KMS-11 (cell line): Measurements from ENCODE around the gene PSMB7.

Experiments
- H2AFZ ChIP-seq: fragments of 200-600 bp; sonication (generic); 2 replicates; pipeline ENCODE4 v1.6.1; 2016; ENCODE audit warnings: antibody characterized with exemption, mixed run types, low read depth
- H3K27ac ChIP-seq: fragments of 200-600 bp; sonication (generic); 2 replicates; pipeline ENCODE4 v1.6.1; 2016; ENCODE audit warnings: mild to moderate bottlenecking, mixed run types
- H3K27me3 ChIP-seq: fragments of 200-600 bp; sonication (generic); 2 replicates; pipeline ENCODE4 v1.6.1; 2017; ENCODE audit warnings: mild to moderate bottlenecking, low read depth, mixed run types, moderate library complexity; ENCODE audit not compliant: insufficient read depth
- H3K36me3 ChIP-seq: fragments of 200-600 bp; sonication (generic); 2 replicates; pipeline ENCODE4 v1.6.1; 2017; ENCODE audit warnings: mild to moderate bottlenecking, mixed run types; ENCODE audit not compliant: insufficient read depth
- H3K4me1 ChIP-seq: fragments of 200-600 bp; sonication (generic); 2 replicates; pipeline ENCODE4 v1.6.1; 2016; ENCODE audit warnings: mild to moderate bottlenecking, low read depth, mixed run types; ENCODE audit not compliant: poor library complexity, severe bottlenecking
- H3K4me2 ChIP-seq: fragments of 200-600 bp; sonication (generic); 2 replicates; pipeline ENCODE4 v1.7.0; 2016; ENCODE audit warnings: mild to moderate bottlenecking, mixed run types
- H3K4me3 ChIP-seq: fragments of 200-600 bp; sonication (generic); IDR thresholded peaks from 2 replicates; pipeline ENCODE4 v1.6.1; 2017; ENCODE audit warnings: low read depth, low read length, mixed read lengths; ENCODE audit not compliant: insufficient read depth
- H3K79me2 ChIP-seq: fragments of 200-600 bp; sonication (generic); 2 replicates; pipeline ENCODE4 v1.6.1; 2016; ENCODE audit warnings: low read depth, mixed run types; ENCODE audit not compliant: insufficient read depth
- H3K9ac ChIP-seq: fragments of 200-600 bp; sonication (generic); 2 replicates; pipeline ENCODE4 v1.6.1; 2016; ENCODE audit warnings: mild to moderate bottlenecking, mixed run types
- H4K20me1 ChIP-seq: fragments of 200-600 bp; sonication (generic); 2 replicates; pipeline ENCODE4 v1.6.1; 2016; ENCODE audit warnings: mild to moderate bottlenecking, mixed run types; ENCODE audit not compliant: insufficient read depth
- TF ChIP-seq, protein P1 (sequence below): fragments of 200-600 bp; sonication (generic); conservative IDR thresholded peaks from 2 replicates; pipeline ENCODE4 v1.6.1; 2017; ENCODE audit warnings: low read depth, mild to moderate bottlenecking, antibody characterized with exemption, low read length, moderate library complexity, mixed read lengths

PSMB7 gene

DNA sequence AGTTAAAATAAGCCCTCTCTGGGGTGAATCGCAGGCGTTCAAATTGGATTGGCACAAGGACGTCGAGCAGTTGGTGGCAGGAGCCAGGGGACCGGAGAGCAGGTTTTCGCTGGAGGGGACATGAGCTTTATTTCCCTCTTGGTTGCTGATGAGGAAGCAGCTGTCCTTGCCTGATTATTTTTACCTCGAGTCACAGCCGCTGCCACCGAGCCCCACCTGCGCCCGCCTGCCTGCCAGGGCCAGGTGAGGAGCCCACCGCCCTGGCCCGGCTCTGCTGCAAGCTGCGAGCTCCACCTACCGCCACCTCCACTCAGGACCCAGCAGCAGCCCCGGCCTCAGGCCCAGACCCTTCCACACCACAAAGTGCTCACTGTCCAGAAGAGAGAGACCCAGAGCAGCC, 26.0 kb upstream of the PSMB7 start:
- TF ChIP-seq, protein P1, sequence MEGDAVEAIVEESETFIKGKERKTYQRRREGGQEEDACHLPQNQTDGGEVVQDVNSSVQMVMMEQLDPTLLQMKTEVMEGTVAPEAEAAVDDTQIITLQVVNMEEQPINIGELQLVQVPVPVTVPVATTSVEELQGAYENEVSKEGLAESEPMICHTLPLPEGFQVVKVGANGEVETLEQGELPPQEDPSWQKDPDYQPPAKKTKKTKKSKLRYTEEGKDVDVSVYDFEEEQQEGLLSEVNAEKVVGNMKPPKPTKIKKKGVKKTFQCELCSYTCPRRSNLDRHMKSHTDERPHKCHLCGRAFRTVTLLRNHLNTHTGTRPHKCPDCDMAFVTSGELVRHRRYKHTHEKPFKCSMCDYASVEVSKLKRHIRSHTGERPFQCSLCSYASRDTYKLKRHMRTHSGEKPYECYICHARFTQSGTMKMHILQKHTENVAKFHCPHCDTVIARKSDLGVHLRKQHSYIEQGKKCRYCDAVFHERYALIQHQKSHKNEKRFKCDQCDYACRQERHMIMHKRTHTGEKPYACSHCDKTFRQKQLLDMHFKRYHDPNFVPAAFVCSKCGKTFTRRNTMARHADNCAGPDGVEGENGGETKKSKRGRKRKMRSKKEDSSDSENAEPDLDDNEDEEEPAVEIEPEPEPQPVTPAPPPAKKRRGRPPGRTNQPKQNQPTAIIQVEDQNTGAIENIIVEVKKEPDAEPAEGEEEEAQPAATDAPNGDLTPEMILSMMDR, result no peak
- H3K36me3 ChIP-seq, result no peaks in the 10 kb centered on the region
- no peak overlapping the region for H3K4me2 ChIP-seq
- H3K79me2 ChIP-seq, result no peaks in the 10 kb centered on the region
- no peaks in the 10 kb centered on the region for H3K27me3 ChIP-seq
- no peaks in the 10 kb centered on the region for H4K20me1 ChIP-seq
- no peak overlapping the region for H3K27ac ChIP-seq
- H3K4me1 ChIP-seq, result peaks cover 10% of the 10 kb centered on the region
- no peak overlapping the region for H2AFZ ChIP-seq
- no peak overlapping the region for H3K4me3 ChIP-seq
- H3K9ac ChIP-seq, result no peak overlapping the region

DNA sequence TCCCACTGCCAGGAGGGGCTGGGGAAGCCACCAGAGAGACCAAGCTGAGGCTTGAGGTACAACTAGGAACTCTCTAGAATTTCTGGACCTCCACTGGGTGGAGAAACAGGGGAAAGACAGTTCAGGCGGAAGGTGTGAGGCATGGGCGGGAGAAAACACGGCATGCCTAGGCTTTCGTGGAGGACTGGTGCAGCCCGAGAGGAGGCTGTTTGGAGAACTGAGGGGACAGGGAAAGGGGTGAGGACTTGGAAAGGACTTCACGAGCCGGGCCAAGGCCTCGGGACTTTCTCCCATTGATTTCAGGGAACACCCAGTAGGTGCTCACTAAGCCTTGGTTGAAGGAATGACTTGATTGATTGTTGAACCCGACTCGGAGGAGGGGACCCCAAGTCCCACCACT, 25.5 kb upstream of the PSMB7 start:
- Histone ChIP-seq H3K27me3 (no peaks in the 10 kb centered on the region), H3K27ac (no peak overlapping the region), H3K9ac (no peak overlapping the region), H4K20me1 (no peaks in the 10 kb centered on the region), H3K4me1 (peaks cover 15% of the 10 kb centered on the region), H3K4me2 (no peak overlapping the region), H2AFZ (no peak overlapping the region), H3K4me3 (no peak overlapping the region), H3K36me3 (no peaks in the 10 kb centered on the region), H3K79me2 (no peaks in the 10 kb centered on the region)
- TF ChIP-seq, protein P1, result no peak

DNA sequence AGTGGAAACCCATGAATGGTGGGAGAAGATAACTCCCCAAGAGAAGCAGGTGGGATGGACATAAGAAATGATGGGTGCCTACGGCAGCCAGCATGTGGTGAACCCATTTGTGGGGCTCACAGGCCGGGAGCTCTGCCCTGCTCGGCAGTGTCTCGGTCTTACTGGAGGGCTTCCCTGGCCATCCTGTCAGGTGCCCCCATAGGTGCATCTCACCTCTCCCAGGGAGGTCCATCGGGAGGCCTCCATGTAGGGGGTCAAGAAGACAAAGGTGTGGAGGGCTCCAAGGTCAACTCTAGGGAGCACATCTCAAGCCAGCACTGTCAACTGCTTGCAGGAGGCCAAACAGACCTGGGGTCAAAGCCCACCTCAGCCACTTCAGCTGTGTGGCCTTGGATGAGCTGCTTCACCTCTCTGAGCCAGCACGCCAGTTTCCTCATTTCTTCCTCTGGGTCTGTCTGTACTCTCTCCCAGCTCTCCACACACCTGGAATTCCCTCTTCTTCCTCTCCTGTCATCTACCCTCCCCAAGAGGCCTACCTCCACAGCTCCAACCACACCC, 24.5 kb upstream of the PSMB7 start:
- Histone ChIP-seq H4K20me1 (no peaks in the 10 kb centered on the region), H3K27ac (no peak overlapping the region), H3K4me3 (no peak overlapping the region), H3K9ac (no peak overlapping the region), H2AFZ (no peak overlapping the region), H3K4me1 (peaks cover 16% of the 10 kb centered on the region), H3K36me3 (no peaks in the 10 kb centered on the region), H3K27me3 (no peaks in the 10 kb centered on the region), H3K4me2 (no peak overlapping the region), H3K79me2 (no peaks in the 10 kb centered on the region)
- TF ChIP-seq, protein P1, result no peak

DNA sequence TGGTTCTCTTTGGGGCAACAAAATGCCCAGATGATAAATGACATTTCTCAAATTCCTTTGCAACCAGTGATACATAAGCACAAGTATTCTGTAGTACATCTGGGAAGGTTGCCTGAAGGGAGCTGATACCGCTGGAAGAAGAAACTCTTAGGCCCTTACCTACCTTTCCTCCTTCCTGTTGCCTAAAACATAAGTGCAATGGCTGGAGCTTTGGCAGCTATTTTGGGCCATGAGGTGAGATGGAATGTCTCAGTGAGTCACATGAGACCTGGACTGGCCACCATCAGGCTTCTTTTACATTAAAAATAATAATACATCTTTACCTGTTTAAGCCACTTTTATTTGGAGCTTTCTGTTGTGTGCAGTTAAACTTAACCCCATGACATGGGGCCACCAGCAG, 23.8 kb upstream of the PSMB7 start:
- H3K27me3 ChIP-seq, result no peaks in the 10 kb centered on the region
- H3K4me2 ChIP-seq, result no peak overlapping the region
- no peak overlapping the region for H3K9ac ChIP-seq
- H3K36me3 ChIP-seq, result no peaks in the 10 kb centered on the region
- no peaks in the 10 kb centered on the region for H4K20me1 ChIP-seq
- H3K27ac ChIP-seq, result no peak overlapping the region
- peaks cover 16% of the 10 kb centered on the region for H3K4me1 ChIP-seq
- TF ChIP-seq, protein P1, result no peak
- H3K4me3 ChIP-seq, result no peak overlapping the region
- no peak overlapping the region for H2AFZ ChIP-seq
- no peaks in the 10 kb centered on the region for H3K79me2 ChIP-seq
